ENCODE measurements around the gene AGAP2.

Gene AGAP2

DNA sequence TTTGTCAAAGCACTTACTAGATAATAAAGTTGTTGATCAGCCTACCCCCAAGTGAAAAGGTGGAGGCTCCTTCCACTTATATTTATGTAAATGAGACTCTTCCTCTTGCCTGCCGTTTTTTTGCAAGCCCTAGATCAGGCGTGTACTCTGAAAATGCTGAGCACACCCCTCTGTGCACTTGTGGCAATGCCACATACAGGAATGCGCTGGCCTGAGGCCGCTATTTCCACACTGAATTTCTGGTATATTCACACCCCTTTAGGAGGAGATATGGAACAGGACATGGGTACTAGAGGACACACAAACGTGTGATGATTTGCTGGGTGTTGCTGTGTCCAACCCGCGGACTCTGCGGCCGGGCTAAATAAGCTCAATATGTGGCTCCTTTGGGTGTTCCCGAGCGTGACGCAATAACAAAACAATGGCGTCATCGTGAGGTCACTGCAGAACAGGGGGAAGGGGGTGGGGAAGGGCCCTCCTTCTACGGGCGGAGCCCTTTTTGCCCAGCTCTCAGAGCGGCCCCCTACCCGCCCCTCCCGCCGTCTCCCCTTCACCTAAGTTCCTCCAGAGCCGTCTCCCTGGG is 5.7 kb upstream of the AGAP2 start (continued):
- no peak; the same call in 1 of the 2 replicates for TF ChIP-seq ZNF2 (tag by site-specific recombination; IDR thresholded peaks at IDR 0.05)
- TF ChIP-seq ZNF585B (tag by site-specific recombination; IDR thresholded peaks at IDR 0.05) = no peak
- TF ChIP-seq GLI2 (tag by site-specific recombination; IDR thresholded peaks at IDR 0.05; ENCODE audit: borderline replicate concordance, low read depth) = no peak
- TF ChIP-seq ZBTB7A (tag by site-specific recombination; IDR thresholded peaks at IDR 0.05; ENCODE audit: low read depth) = 0 out of 2 replicates have a peak, but pooled peaks have one; percentile 51
- TF ChIP-seq, protein P1, sequence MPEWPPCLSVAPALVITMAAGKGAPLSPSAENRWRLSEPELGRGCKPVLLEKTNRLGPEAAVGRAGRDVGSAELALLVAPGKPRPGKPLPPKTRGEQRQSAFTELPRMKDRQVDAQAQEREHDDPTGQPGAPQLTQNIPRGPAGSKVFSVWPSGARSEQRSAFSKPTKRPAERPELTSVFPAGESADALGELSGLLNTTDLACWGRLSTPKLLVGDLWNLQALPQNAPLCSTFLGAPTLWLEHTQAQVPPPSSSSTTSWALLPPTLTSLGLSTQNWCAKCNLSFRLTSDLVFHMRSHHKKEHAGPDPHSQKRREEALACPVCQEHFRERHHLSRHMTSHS (tag by site-specific recombination; IDR thresholded peaks at IDR 0.05) = no peak
- no peak for TF ChIP-seq ZNF280C (tag by site-specific recombination; IDR thresholded peaks at IDR 0.05)
- TF ChIP-seq SCRT1 (tag by site-specific recombination; IDR thresholded peaks at IDR 0.05; ENCODE audit: borderline replicate concordance) = no peak
- TF ChIP-seq ZNF530 (tag by site-specific recombination; IDR thresholded peaks at IDR 0.05; ENCODE audit: low read depth) = no peak
- TF ChIP-seq ZNF571 (tag by site-specific recombination; IDR thresholded peaks at IDR 0.05) = no peak
- TF ChIP-seq ZNF639 (tag by site-specific recombination; IDR thresholded peaks at IDR 0.05) = peak; percentile 66; the same call in 1 of the 2 replicates
- no peak for TF ChIP-seq ZNF514 (tag by site-specific recombination; IDR thresholded peaks at IDR 0.05)
- no peak for TF ChIP-seq ZNF341 (tag by site-specific recombination; IDR thresholded peaks at IDR 0.05; ENCODE audit: low read depth)
- TF ChIP-seq ZFP41 (tag by site-specific recombination; IDR thresholded peaks at IDR 0.05; ENCODE audit: borderline replicate concordance) = no peak
- TF ChIP-seq ZNF335 (tag by site-specific recombination; conservative IDR thresholded peaks at IDR 0.05) = peak; percentile 40
- no peak for TF ChIP-seq ZSCAN16 (tag by site-specific recombination; IDR thresholded peaks at IDR 0.05)
- no peak for TF ChIP-seq ZNF280D (tag by site-specific recombination; IDR thresholded peaks at IDR 0.05)
- TF ChIP-seq ZNF239 (tag by site-specific recombination; IDR thresholded peaks at IDR 0.05) = no peak
- TF ChIP-seq, protein P2, sequence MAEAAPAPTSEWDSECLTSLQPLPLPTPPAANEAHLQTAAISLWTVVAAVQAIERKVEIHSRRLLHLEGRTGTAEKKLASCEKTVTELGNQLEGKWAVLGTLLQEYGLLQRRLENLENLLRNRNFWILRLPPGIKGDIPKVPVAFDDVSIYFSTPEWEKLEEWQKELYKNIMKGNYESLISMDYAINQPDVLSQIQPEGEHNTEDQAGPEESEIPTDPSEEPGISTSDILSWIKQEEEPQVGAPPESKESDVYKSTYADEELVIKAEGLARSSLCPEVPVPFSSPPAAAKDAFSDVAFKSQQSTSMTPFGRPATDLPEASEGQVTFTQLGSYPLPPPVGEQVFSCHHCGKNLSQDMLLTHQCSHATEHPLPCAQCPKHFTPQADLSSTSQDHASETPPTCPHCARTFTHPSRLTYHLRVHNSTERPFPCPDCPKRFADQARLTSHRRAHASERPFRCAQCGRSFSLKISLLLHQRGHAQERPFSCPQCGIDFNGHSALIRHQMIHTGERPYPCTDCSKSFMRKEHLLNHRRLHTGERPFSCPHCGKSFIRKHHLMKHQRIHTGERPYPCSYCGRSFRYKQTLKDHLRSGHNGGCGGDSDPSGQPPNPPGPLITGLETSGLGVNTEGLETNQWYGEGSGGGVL (tag by site-specific recombination; IDR thresholded peaks at IDR 0.05) = peak; percentile 33
- no peak for TF ChIP-seq ZNF521 (tag by site-specific recombination; IDR thresholded peaks at IDR 0.05)
- TF ChIP-seq ZNF19 (tag by site-specific recombination; IDR thresholded peaks at IDR 0.05; ENCODE audit: low read depth) = no peak
- no peak; the same call in none of the 2 replicates for TF ChIP-seq ZNF394 (tag by site-specific recombination; IDR thresholded peaks at IDR 0.05; ENCODE audit: borderline replicate concordance)
- TF ChIP-seq HOXA7 (CRISPR knock-in tag; IDR thresholded peaks at IDR 0.05; ENCODE audit: borderline replicate concordance) = no peak
- no peak for TF ChIP-seq HOXD13 (CRISPR knock-in tag; IDR thresholded peaks at IDR 0.05; ENCODE audit: borderline replicate concordance)
- no peak for TF ChIP-seq ZBTB1 (tag by site-specific recombination; IDR thresholded peaks at IDR 0.05)
- no peak for TF ChIP-seq ZSCAN23 (tag by site-specific recombination; IDR thresholded peaks at IDR 0.05)
- peak; percentile 61; the same call in 1 of the 2 replicates for TF ChIP-seq ZNF561 (tag by site-specific recombination; IDR thresholded peaks at IDR 0.05; ENCODE audit: borderline replicate concordance)
- TF ChIP-seq FEZF1 (tag by site-specific recombination; IDR thresholded peaks at IDR 0.05) = no peak
- TF ChIP-seq, protein P3, sequence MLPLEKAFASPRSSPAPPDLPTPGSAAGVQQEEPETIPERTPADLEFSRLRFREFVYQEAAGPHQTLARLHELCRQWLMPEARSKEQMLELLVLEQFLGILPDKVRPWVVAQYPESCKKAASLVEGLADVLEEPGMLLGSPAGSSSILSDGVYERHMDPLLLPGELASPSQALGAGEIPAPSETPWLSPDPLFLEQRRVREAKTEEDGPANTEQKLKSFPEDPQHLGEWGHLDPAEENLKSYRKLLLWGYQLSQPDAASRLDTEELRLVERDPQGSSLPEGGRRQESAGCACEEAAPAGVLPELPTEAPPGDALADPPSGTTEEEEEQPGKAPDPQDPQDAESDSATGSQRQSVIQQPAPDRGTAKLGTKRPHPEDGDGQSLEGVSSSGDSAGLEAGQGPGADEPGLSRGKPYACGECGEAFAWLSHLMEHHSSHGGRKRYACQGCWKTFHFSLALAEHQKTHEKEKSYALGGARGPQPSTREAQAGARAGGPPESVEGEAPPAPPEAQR (tag by site-specific recombination; IDR thresholded peaks at IDR 0.05) = 0 out of 2 replicates have a peak, but pooled peaks have one; percentile 52
- TF ChIP-seq ZNF626 (tag by site-specific recombination; IDR thresholded peaks at IDR 0.05) = no peak
